Aorta (tissue), 5 donors: Measurements from ENCODE around the gene HPGDS. TPM values are rescaled to one million over a fixed set of nuclear protein-coding genes. Genes with fewer than 3 reads are reported as not detected.
"Not testable (repeated sequence)": the region's sequence is repeated elsewhere in the genome, so short reads cannot be mapped to it uniquely, and the experiment has no call there.

Experiments
- ATAC-seq: fragments of 200-7000 bp; cut with Tn5 transposase; one replicate; pipeline ENCODE4 v1.9.1; 2022; ENCODE audit warnings: moderate library complexity; ENCODE audit not compliant: low FRiP score
- DNase-seq, 2 donors: peaks; one replicate each; pipeline ENCODE4 v3.0.0-alpha.2; 2020
- H3K27ac ChIP-seq, 2 donors: one replicate each; pipeline ENCODE4 v1.5.1; 2013; ENCODE audit warnings: low read length in 2 of 2, mild to moderate bottlenecking in 2 of 2, moderate library complexity in 2 of 2, control low read depth in 1 of 2, inconsistent platforms in 1 of 2, low read depth in 1 of 2
- H3K27me3 ChIP-seq, 2 donors: one replicate each; pipeline ENCODE4 v1.6.1; 2013; ENCODE audit warnings: control low read depth in 1 of 2, low read length in 1 of 2, mild to moderate bottlenecking in 1 of 2, moderate library complexity in 1 of 2; ENCODE audit not compliant: insufficient read depth in 2 of 2, control insufficient read depth in 1 of 2
- H3K36me3 ChIP-seq, 2 donors: one replicate each; pipeline ENCODE4 v1.6.1; 2013; ENCODE audit warnings: control low read depth in 1 of 2, low read length in 1 of 2, mild to moderate bottlenecking in 1 of 2; ENCODE audit not compliant: insufficient read depth in 2 of 2, control insufficient read depth in 1 of 2
- H3K4me1 ChIP-seq, 2 donors: one replicate each; pipeline ENCODE4 v1.6.1; 2013; ENCODE audit warnings: low read length in 2 of 2, control low read depth in 1 of 2, mild to moderate bottlenecking in 1 of 2, moderate library complexity in 1 of 2; ENCODE audit not compliant: insufficient read depth in 2 of 2, control insufficient read depth in 1 of 2
- H3K4me3 ChIP-seq, 2 donors: one replicate each; pipeline ENCODE4 v1.5.1; 2013; ENCODE audit warnings: low read length in 2 of 2, control low read depth in 1 of 2, mild to moderate bottlenecking in 1 of 2
- H3K9me3 ChIP-seq: one replicate; pipeline ENCODE4 v1.6.1; 2013; ENCODE audit warnings: mild to moderate bottlenecking, low read length; ENCODE audit not compliant: control insufficient read depth
- WGBS, 2 donors: extraction: QIAGEN DNeasy Blood & Tissue Kit; methylation state at CpG; one replicate each; pipeline ENCODE4 v1.1.7; 2013; 5-methylcytosine and 5-hydroxymethylcytosine counted together
- intact Hi-C, 2 donors: fragments of 100-400 bp; cut with DNase I; formaldehyde crosslinking; loops; one replicate each; pipeline versions ENCODE4 v1.14.2 to v1.15.0; 2022
- long read RNA-seq, 2 donors: library from polyadenylated mRNA; unstranded; transcript quantifications; one replicate each; pipeline ENCODE4 v2.0.0, GENCODE V29; 2020 to 2021
- polyA plus RNA-seq, 2 donors: library from polyadenylated mRNA; stranded (reverse); fragments of 200-250 nt; gene quantifications; one replicate each; pipeline ENCODE4 v1.2.3, GENCODE V29; 2013
- total RNA-seq, 2 donors: library from RNA; stranded (reverse); fragmentation: NEBNext Ultra II Directional; extraction: Animal tissue kit (Norgen Biotek cat#: 25700); gene quantifications; one replicate each; pipeline ENCODE4 v1.2.1, GENCODE V29; 2021
- donor health status: healthy with polysubstance abuse.
- donor health status: Bipolar disorder and iron deficiency.
- donor health status: DM: no; HTN: no; CAD: no.
- donor health status: DM: no; HTN: no; CAD: no.
- donor health status: DM: yes; HTN: yes; CAD: no.

Gene HPGDS
- total RNA-seq (1 to 10 TPM; 3.2 to 5.7 TPM), polyA plus RNA-seq (10 to 100 TPM in 1 of 2 donors, under 1 TPM in 1; 0.26 to 11.3 TPM)
- long read RNA-seq, donor 1, partial matches to known transcripts, result 0 of 1 reads
- long read RNA-seq, donor 1, other reads (novel, unspliced or antisense), result 0 of 1 reads
- long read RNA-seq, donor 2, partial matches to known transcripts, result 1 of 1 reads
- long read RNA-seq, donor 2, other reads (novel, unspliced or antisense), result 0 of 1 reads

GRCh38 chr4:94342694-94343093 lies at the start of gene HPGDS:
Gene HPGDS, minus strand, starts transcription at chr4:94342836. Its CDS starts 8,207 bp downstream, at chr4:94334629.
- no peaks in the 10 kb centered on the region for H3K4me1 ChIP-seq
- H3K27ac ChIP-seq, result no peak within 1 kb of the TSS
- ATAC-seq (no peak), DNase-seq (no peak)
- H3K4me3 ChIP-seq, result no peak within 1 kb of the TSS
- no peaks in the 10 kb centered on the region for H3K27me3 ChIP-seq
- intact Hi-C loops, result no loop called here
- no peaks in the 10 kb centered on the region for H3K9me3 ChIP-seq
- H3K36me3 ChIP-seq, result no peaks in the 10 kb centered on the region
- WGBS, 2 donors, result 86 to 90% methylated on average over 5 of the region's 5 CpGs

- no peak overlapping the region for H3K4me3 ChIP-seq
- ATAC-seq, result no peak
- H3K27me3 ChIP-seq, result no peaks in the 10 kb centered on the region
- H3K27ac ChIP-seq, result no peak overlapping the region
- H3K4me1 ChIP-seq, result no peaks in the 10 kb centered on the region
- no peaks in the 10 kb centered on the region for H3K9me3 ChIP-seq
- H3K36me3 ChIP-seq, result no peaks in the 10 kb centered on the region
- WGBS, 2 donors, result 97 to 98% methylated on average over 2 of the region's 2 CpGs
- no peak for DNase-seq
- intact Hi-C loops, result loop anchor here in 1 of 2 donors (10.0 kb wide), 1 partner anchor 86 kb away; no protein-coding TSS in a partner anchor
These were observed 48.3 kb upstream of the HPGDS start for GRCh38 chr4:94390804-94391410.

DNA sequence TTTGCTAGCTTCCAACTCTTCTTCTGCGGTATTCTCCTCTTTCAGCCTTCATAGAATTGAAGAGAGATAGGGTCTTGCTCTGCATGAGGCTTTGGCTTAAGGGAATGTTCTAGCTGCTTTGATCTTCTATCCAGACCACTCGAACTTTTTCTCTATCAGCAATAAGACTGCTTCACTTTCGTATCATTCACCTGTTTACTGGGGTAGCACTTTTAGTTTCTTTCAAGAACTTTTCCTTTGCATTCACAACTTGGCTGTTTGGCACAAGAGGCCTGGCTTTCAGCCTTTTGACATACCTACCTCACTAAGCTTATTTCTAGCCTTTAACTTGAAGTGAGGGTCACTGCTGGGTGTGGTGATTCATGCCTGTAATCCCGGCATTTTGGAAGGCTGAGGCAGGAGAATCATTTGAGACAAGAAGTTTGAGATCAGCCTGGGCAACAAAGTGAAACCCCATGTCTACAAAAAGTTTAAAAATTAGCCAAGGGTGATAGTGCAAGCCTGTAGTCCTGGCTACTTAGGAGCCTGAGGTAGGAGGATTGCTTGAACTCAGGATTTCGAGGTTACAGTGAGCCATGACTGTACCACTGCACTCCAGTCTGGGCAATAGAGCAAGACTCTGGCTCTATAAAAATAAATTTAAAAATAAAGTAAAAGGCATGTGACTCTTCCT lies 47.1 kb upstream of the HPGDS start:
- no peak overlapping the region for H3K4me3 ChIP-seq

GRCh38 chr4:94387965-94388364 lies 45.3 kb upstream of the HPGDS start:
- 74 to 78% methylated on average over 4 of the region's 4 CpGs for WGBS, 2 donors
- intact Hi-C loops, H3K27me3 ChIP-seq, H3K27ac ChIP-seq, ATAC-seq, H3K9me3 ChIP-seq, H3K36me3 ChIP-seq, DNase-seq, H3K4me3 ChIP-seq, H3K4me1 ChIP-seq: not testable (repeated sequence)

More for the DNA sequence above, 47.1 kb upstream of the HPGDS start:
- Histone ChIP-seq H3K27ac (no peak overlapping the region), H3K36me3 (no peaks in the 10 kb centered on the region), H3K9me3 (no peaks in the 10 kb centered on the region), H3K4me1 (no peaks in the 10 kb centered on the region), H3K27me3 (no peaks in the 10 kb centered on the region)
- intact Hi-C loops, result loop anchor here in 1 of 2 donors (10.0 kb wide), 1 partner anchor 85 kb away; no protein-coding TSS in a partner anchor
- no peak for DNase-seq
- ATAC-seq, result no peak
- WGBS, 2 donors, result 91 to 94% methylated on average over 5 of the region's 5 CpGs

DNA sequence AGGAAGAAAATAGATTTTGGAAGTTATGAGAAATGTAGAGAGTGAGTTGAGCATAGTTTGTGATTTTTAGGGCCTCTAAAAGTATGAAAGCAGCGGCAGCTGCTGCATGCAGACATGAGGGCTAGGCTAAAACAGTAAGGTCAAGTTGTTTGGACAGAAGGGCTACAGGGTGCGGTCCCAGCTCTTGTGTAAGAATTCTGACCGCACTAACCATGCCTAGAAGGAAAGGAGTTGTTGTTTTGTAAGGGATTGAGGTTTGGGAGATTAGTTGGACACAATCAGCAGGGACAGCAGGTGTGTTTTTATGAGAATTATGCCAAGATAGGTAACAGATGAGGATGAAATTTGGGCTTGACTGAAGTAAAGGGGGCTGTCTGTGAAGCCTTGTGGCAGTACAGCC lies 42.8 kb upstream of the HPGDS start:
- WGBS, 2 donors, result 84 to 98% methylated on average over 3 of the region's 3 CpGs
- H3K4me3 ChIP-seq, H3K9me3 ChIP-seq, intact Hi-C loops, H3K27ac ChIP-seq, H3K4me1 ChIP-seq, H3K27me3 ChIP-seq, H3K36me3 ChIP-seq, ATAC-seq, DNase-seq: not testable (repeated sequence)

GRCh38 chr4:94382891-94383290 lies 40.3 kb upstream of the HPGDS start:
- H3K36me3 ChIP-seq, H3K27me3 ChIP-seq, intact Hi-C loops, ATAC-seq, DNase-seq, H3K4me3 ChIP-seq, H3K9me3 ChIP-seq, H3K4me1 ChIP-seq, H3K27ac ChIP-seq: not testable (repeated sequence)
- WGBS, 2 donors, result 85 to 87% methylated on average over 5 of the region's 5 CpGs

GRCh38 chr4:94378047-94378446 lies 35.4 kb upstream of the HPGDS start:
- no peaks in the 10 kb centered on the region for H3K36me3 ChIP-seq
- no peak for ATAC-seq
- H3K4me1 ChIP-seq, result no peaks in the 10 kb centered on the region
- H3K27ac ChIP-seq, result no peak overlapping the region
- whole genome bisulfite sequencing, 2 donors, result 48 to 70% methylated on average over 3 of the region's 3 CpGs
- no peaks in the 10 kb centered on the region for H3K9me3 ChIP-seq
- H3K27me3 ChIP-seq, result no peaks in the 10 kb centered on the region
- no peak for DNase-seq
- intact Hi-C loops, result no loop called here
- H3K4me3 ChIP-seq, result no peak overlapping the region

GRCh38 chr4:94377294-94377693 lies 34.7 kb upstream of the HPGDS start:
- no peak for ATAC-seq
- intact Hi-C loops, result no loop called here
- no peaks in the 10 kb centered on the region for H3K4me1 ChIP-seq
- DNase-seq, result no peak
- no peak overlapping the region for H3K27ac ChIP-seq
- no peaks in the 10 kb centered on the region for H3K36me3 ChIP-seq
- no peak overlapping the region for H3K4me3 ChIP-seq
- no peaks in the 10 kb centered on the region for H3K9me3 ChIP-seq
- H3K27me3 ChIP-seq, result no peaks in the 10 kb centered on the region
- 95 to 98% methylated on average over 2 of the region's 2 CpGs for WGBS, 2 donors

- peaks cover under 1% of the 10 kb centered on the region for H3K9me3 ChIP-seq
- no peak overlapping the region for H3K27ac ChIP-seq
- intact Hi-C loops, result no loop called here
- ATAC-seq (no peak), DNase-seq (no peak)
- WGBS, 2 donors, result 84 to 97% methylated on average over 3 of the region's 3 CpGs
- no peak overlapping the region for H3K4me3 ChIP-seq
- H3K36me3 ChIP-seq, result no peaks in the 10 kb centered on the region
- no peaks in the 10 kb centered on the region for H3K27me3 ChIP-seq
- H3K4me1 ChIP-seq, result no peaks in the 10 kb centered on the region
These were observed 32.7 kb upstream of the HPGDS start for GRCh38 chr4:94375364-94375763.
